GM19452 (cell line): ENCODE results near the gene UNC50.
A peak's percentile ranks its signal among the peaks of the same experiment; 100 is the strongest.
"Not testable (repeated sequence)": the region's sequence is repeated elsewhere in the genome, so short reads cannot be mapped to it uniquely, and the experiment has no call there.

Experiments
- ATAC-seq: cut with Tn5 transposase; IDR thresholded peaks from one replicate; pipeline ENCODE4 v1.9.1; 2021; ENCODE audit not compliant: unreplicated experiment

The UNC50 gene

GRCh38 chr2:98608962-98609604 is 694 bp downstream of the UNC50 start:
- ATAC-seq = peak; percentile 4

GRCh38 chr2:98614024-98614739 is 5.8 kb downstream of the UNC50 start:
- ATAC-seq = no peak

- no peak for ATAC-seq
Observed at GRCh38 chr2:98615481-98615880, 7.1 kb downstream of the UNC50 start.

GRCh38 chr2:98617149-98617548 is 8.8 kb downstream of the UNC50 start:
- ATAC-seq = no peak

- ATAC-seq = no peak
Observed at GRCh38 chr2:98623657-98624056, 15.3 kb downstream of the UNC50 start.

GRCh38 chr2:98632351-98632750 is 24.0 kb downstream of the UNC50 start:
- no peak for ATAC-seq

- ATAC-seq = no peak
Observed at GRCh38 chr2:98634406-98635092, 26.2 kb downstream of the UNC50 start.

GRCh38 chr2:98637401-98638147 is 29.2 kb downstream of the UNC50 start:
- peak; percentile 92 for ATAC-seq

GRCh38 chr2:98643496-98644100 is 35.2 kb downstream of the UNC50 start:
- ATAC-seq = no peak

- no peak for ATAC-seq
Observed at GRCh38 chr2:98647636-98648035, 39.2 kb downstream of the UNC50 start.

- no peak for ATAC-seq
Observed at GRCh38 chr2:98648451-98648850, 40.1 kb downstream of the UNC50 start.

- no peak for ATAC-seq
Observed at GRCh38 chr2:98649135-98649991, 41.0 kb downstream of the UNC50 start.

GRCh38 chr2:98649992-98650375 is 41.6 kb downstream of the UNC50 start:
- ATAC-seq = no peak

GRCh38 chr2:98650998-98651397 is 42.6 kb downstream of the UNC50 start:
- ATAC-seq = no peak

- ATAC-seq = no peak
Observed at GRCh38 chr2:98654699-98655495, 46.5 kb downstream of the UNC50 start.

GRCh38 chr2:98656800-98657199 is 48.4 kb downstream of the UNC50 start:
- no peak for ATAC-seq

- no peak for ATAC-seq
Observed at GRCh38 chr2:98658816-98659490, 50.6 kb downstream of the UNC50 start.

- not testable (repeated sequence) for ATAC-seq
Observed at GRCh38 chr2:98659491-98659840, 51.1 kb downstream of the UNC50 start.
